AG09319 (cell line): ENCODE data around the gene EOMES.

Experiments
- DNase-seq: peaks from one replicate; pipeline ENCODE4 v3.0.0-alpha.2; 2010; ENCODE audit warnings: low read depth; ENCODE audit errors: extremely low read depth
- CTCF ChIP-seq: IDR thresholded peaks from 2 replicates; pipeline ENCODE4 v1.5.1; 2011; ENCODE audit warnings: low read depth, mild to moderate bottlenecking, inconsistent platforms, low read length, moderate library complexity

The EOMES gene

GRCh38 chr3:27714146-27714526 lies 8.0 kb downstream of the EOMES start:
- TF ChIP-seq CTCF, result no peak
- DNase-seq, result no peak

GRCh38 chr3:27713435-27714145 lies 8.5 kb downstream of the EOMES start:
- TF ChIP-seq CTCF, result no peak
- no peak for DNase-seq

GRCh38 chr3:27713078-27713423 lies 9.1 kb downstream of the EOMES start:
- no peak for TF ChIP-seq CTCF
- DNase-seq, result no peak

- peak; percentile 54 for DNase-seq
- peak; percentile 86 for TF ChIP-seq CTCF
These were observed 9.7 kb downstream of the EOMES start for GRCh38 chr3:27712136-27713077.

- no peak for TF ChIP-seq CTCF
These were observed 13.9 kb downstream of the EOMES start for GRCh38 chr3:27708250-27708649.

GRCh38 chr3:27699067-27699466 lies 23.1 kb downstream of the EOMES start:
- no peak for DNase-seq
- no peak for TF ChIP-seq CTCF

More at GRCh38 chr3:27708250-27708649, 13.9 kb downstream of the EOMES start:
- no peak for DNase-seq

- no peak for TF ChIP-seq CTCF
These were observed 25.2 kb downstream of the EOMES start for GRCh38 chr3:27696906-27697305.

More at GRCh38 chr3:27696906-27697305, 25.2 kb downstream of the EOMES start:
- no peak for DNase-seq
